Uterus (tissue), 2 donors: Measurements from ENCODE around the gene AHR.

ENCODE experiments used
- POLR2A ChIP-seq, 2 donors: fragments of 450-650 bp; IDR thresholded peaks; one replicate each; pipeline ENCODE4 v1.6.1; 2016; ENCODE audit warnings: antibody characterized with exemption in 2 of 2, mild to moderate bottlenecking in 1 of 2, moderate library complexity in 1 of 2
- TF ChIP-seq, protein P1 (sequence below), 4 experiments: fragments of 200-600 bp in 2 of 4; fragments of 450-650 bp in 2 of 4; sonication (generic) in 2 of 4; IDR thresholded peaks; one replicate each; pipeline ENCODE4 v1.5.1; 2016 to 2019; ENCODE audit warnings: antibody characterized with exemption in 4 of 4, mild to moderate bottlenecking in 2 of 4, moderate library complexity in 1 of 4

GRCh38 chr7:17357952-17358351 lies 59.5 kb downstream of the AHR start:
- no peak for TF ChIP-seq POLR2A (IDR thresholded peaks at IDR 0.05)
- TF ChIP-seq, protein P1, sequence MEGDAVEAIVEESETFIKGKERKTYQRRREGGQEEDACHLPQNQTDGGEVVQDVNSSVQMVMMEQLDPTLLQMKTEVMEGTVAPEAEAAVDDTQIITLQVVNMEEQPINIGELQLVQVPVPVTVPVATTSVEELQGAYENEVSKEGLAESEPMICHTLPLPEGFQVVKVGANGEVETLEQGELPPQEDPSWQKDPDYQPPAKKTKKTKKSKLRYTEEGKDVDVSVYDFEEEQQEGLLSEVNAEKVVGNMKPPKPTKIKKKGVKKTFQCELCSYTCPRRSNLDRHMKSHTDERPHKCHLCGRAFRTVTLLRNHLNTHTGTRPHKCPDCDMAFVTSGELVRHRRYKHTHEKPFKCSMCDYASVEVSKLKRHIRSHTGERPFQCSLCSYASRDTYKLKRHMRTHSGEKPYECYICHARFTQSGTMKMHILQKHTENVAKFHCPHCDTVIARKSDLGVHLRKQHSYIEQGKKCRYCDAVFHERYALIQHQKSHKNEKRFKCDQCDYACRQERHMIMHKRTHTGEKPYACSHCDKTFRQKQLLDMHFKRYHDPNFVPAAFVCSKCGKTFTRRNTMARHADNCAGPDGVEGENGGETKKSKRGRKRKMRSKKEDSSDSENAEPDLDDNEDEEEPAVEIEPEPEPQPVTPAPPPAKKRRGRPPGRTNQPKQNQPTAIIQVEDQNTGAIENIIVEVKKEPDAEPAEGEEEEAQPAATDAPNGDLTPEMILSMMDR (IDR thresholded peaks at IDR 0.05): no peak
